ENCODE results near the gene PIAS3. TPM values are rescaled to one million over a fixed set of nuclear protein-coding genes. Genes with fewer than 3 reads are reported as not detected.

PIAS3 gene
- polyA plus RNA-seq, 1 donor from 2014 or later: 15.0 TPM

GRCh38 chr1:145804235-145805045 lies 54.4 kb downstream of the PIAS3 start:
- Histone ChIP-seq H3K79me2 (replicated peaks; ENCODE audit: insufficient read depth, low read length) (peaks cover 11% of the 10 kb centered on the region), H3F3A (ENCODE audit: insufficient read depth, low read length, poor library complexity, severe bottlenecking) (no peaks in the 10 kb centered on the region), H4K20me1 (ENCODE audit: insufficient read depth) (no peaks in the 10 kb centered on the region), H3K36me3 (ENCODE audit: insufficient read depth, low read length) (no peaks in the 10 kb centered on the region), H3K9me2 (ENCODE audit: insufficient read depth, low read length) (no peaks in the 10 kb centered on the region), H3K27me3 (ENCODE audit: insufficient read depth, low read depth, low read length) (no peaks in the 10 kb centered on the region), H3K4me2 (ENCODE audit: low read length) (no peak overlapping the region), H2AFZ (ENCODE audit: low read depth, low read length) (no peak overlapping the region), H3K9ac (ENCODE audit: low read length) (no peak overlapping the region), H3K4me3 (ENCODE audit: low read length) (no peak overlapping the region), H3K27ac (ENCODE audit: low read length) (no peak overlapping the region), H3K9me3 (ENCODE audit: low read length) (no peaks in the 10 kb centered on the region)
- no peak for TF ChIP-seq SMC3 (conservative IDR thresholded peaks at IDR 0.05; ENCODE audit: poor library complexity)
- no peak for TF ChIP-seq MXI1 (conservative IDR thresholded peaks at IDR 0.05; ENCODE audit: poor library complexity, severe bottlenecking)
- TF ChIP-seq RAD21 (conservative IDR thresholded peaks at IDR 0.05): no peak

GRCh38 chr1:145799806-145800205 lies 59.1 kb downstream of the PIAS3 start:
- H3K9me2 ChIP-seq (ENCODE audit: insufficient read depth, low read length): no peaks in the 10 kb centered on the region
- TF ChIP-seq, protein P1, sequence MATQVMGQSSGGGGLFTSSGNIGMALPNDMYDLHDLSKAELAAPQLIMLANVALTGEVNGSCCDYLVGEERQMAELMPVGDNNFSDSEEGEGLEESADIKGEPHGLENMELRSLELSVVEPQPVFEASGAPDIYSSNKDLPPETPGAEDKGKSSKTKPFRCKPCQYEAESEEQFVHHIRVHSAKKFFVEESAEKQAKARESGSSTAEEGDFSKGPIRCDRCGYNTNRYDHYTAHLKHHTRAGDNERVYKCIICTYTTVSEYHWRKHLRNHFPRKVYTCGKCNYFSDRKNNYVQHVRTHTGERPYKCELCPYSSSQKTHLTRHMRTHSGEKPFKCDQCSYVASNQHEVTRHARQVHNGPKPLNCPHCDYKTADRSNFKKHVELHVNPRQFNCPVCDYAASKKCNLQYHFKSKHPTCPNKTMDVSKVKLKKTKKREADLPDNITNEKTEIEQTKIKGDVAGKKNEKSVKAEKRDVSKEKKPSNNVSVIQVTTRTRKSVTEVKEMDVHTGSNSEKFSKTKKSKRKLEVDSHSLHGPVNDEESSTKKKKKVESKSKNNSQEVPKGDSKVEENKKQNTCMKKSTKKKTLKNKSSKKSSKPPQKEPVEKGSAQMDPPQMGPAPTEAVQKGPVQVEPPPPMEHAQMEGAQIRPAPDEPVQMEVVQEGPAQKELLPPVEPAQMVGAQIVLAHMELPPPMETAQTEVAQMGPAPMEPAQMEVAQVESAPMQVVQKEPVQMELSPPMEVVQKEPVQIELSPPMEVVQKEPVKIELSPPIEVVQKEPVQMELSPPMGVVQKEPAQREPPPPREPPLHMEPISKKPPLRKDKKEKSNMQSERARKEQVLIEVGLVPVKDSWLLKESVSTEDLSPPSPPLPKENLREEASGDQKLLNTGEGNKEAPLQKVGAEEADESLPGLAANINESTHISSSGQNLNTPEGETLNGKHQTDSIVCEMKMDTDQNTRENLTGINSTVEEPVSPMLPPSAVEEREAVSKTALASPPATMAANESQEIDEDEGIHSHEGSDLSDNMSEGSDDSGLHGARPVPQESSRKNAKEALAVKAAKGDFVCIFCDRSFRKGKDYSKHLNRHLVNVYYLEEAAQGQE (IDR thresholded peaks at IDR 0.05; ENCODE audit: borderline replicate concordance): no peak
- H2AFZ ChIP-seq (ENCODE audit: low read depth, low read length): no peak overlapping the region
- H3F3A ChIP-seq (ENCODE audit: insufficient read depth, low read length, poor library complexity, severe bottlenecking): no peaks in the 10 kb centered on the region
- no peak overlapping the region for H3K4me2 ChIP-seq (ENCODE audit: low read length)
- no peak overlapping the region for H3K4me3 ChIP-seq (ENCODE audit: low read length)
- H3K36me3 ChIP-seq (ENCODE audit: insufficient read depth, low read length): no peaks in the 10 kb centered on the region
- no peaks in the 10 kb centered on the region for H3K9me3 ChIP-seq (ENCODE audit: low read length)
- no peaks in the 10 kb centered on the region for H4K20me1 ChIP-seq (ENCODE audit: insufficient read depth)
- H3K79me2 ChIP-seq (replicated peaks; ENCODE audit: insufficient read depth, low read length): peaks cover 12% of the 10 kb centered on the region
- H3K9ac ChIP-seq (ENCODE audit: low read length): no peak overlapping the region
- no peak overlapping the region for H3K27ac ChIP-seq (ENCODE audit: low read length)
- no peaks in the 10 kb centered on the region for H3K27me3 ChIP-seq (ENCODE audit: insufficient read depth, low read depth, low read length)

Small RNA genes within 50 kb of the gene (small RNA-seq; reads per million reads assigned to genes)
- 0 reads per million in 3 experiments for gene MIR6736

Other genes with a start within 250 kb of the PIAS3 start
- 0.88 TPM in 1 of 2 replicates, not detected in the other for gene PDZK1, start 151.7 kb downstream of the PIAS3 start, polyA plus RNA-seq
- 1.5 TPM in 1 of 2 replicates, not detected in the other for gene CD160, start 139.6 kb downstream of the PIAS3 start, polyA plus RNA-seq
- 22.3 and 25.7 TPM in 2 replicates for gene RNF115, start 35.0 kb downstream of the PIAS3 start, polyA plus RNA-seq
- 30.1 and 33.1 TPM in 2 replicates for gene POLR3C, start 34.9 kb downstream of the PIAS3 start, polyA plus RNA-seq
- 4.5 and 5.4 TPM in 2 replicates for gene NUDT17, start 13.5 kb downstream of the PIAS3 start, polyA plus RNA-seq
- gene ANKRD35, start 26.8 kb upstream of the PIAS3 start, polyA plus RNA-seq: 0.16 TPM in 1 of 2 replicates, not detected in the other
- 0.84 and 0.94 TPM in 2 replicates for gene ITGA10, start 51.0 kb upstream of the PIAS3 start, polyA plus RNA-seq
- gene PEX11B, start 59.6 kb upstream of the PIAS3 start, polyA plus RNA-seq: 49.5 and 52.4 TPM in 2 replicates
- gene RBM8A, start 68.4 kb upstream of the PIAS3 start, polyA plus RNA-seq: 301 and 366 TPM in 2 replicates
- gene LIX1L, start 98.9 kb upstream of the PIAS3 start, polyA plus RNA-seq: 15.7 and 17.0 TPM in 2 replicates
- 0.16 and 1.7 TPM in 2 replicates for gene ANKRD34A, start 105.5 kb upstream of the PIAS3 start, polyA plus RNA-seq
- 37.5 and 38.6 TPM in 2 replicates for gene POLR3GL, start 105.6 kb upstream of the PIAS3 start, polyA plus RNA-seq
- 140 and 165 TPM in 2 replicates for gene TXNIP, start 137.5 kb upstream of the PIAS3 start, polyA plus RNA-seq
- gene HJV, start 162.7 kb upstream of the PIAS3 start, polyA plus RNA-seq: not detected in 2 replicates

Measured in neural cell (in vitro differentiated cells).